Cerebellar cortex (tissue), 1 donor: ENCODE measurements around the gene NLE1.
"Not testable (repeated sequence)": the region's sequence is repeated elsewhere in the genome, so short reads cannot be mapped to it uniquely, and the experiment has no call there.

ENCODE experiments used
- DNase-seq: peaks from one replicate; pipeline ENCODE4 v3.0.0-alpha.2; 2015; ENCODE audit warnings: low spot score

Gene NLE1

DNA sequence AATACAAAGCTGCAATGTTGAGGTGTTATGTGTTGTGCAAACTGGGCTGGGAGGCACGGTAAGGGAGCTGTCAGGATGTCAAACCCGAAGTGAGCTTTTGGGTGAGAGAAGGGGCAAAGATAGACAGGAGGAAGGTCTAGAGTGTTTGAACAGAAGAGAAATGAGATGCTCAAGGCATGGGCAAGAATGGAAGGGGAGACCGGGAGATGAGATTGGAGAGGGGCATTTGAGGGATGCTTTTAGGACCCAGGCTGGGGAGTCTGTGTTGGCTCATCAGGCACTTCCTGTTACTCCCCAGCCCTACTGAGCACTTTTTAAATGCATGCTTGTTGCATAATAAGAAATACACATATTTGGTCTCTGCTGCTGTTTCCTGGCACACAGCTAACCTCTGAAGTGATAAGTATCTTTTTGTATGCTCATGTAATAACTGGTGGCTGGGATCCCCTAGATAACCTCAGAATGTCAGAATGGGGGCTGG, 19.2 kb upstream of the NLE1 start:
- no peak for DNase-seq

DNA sequence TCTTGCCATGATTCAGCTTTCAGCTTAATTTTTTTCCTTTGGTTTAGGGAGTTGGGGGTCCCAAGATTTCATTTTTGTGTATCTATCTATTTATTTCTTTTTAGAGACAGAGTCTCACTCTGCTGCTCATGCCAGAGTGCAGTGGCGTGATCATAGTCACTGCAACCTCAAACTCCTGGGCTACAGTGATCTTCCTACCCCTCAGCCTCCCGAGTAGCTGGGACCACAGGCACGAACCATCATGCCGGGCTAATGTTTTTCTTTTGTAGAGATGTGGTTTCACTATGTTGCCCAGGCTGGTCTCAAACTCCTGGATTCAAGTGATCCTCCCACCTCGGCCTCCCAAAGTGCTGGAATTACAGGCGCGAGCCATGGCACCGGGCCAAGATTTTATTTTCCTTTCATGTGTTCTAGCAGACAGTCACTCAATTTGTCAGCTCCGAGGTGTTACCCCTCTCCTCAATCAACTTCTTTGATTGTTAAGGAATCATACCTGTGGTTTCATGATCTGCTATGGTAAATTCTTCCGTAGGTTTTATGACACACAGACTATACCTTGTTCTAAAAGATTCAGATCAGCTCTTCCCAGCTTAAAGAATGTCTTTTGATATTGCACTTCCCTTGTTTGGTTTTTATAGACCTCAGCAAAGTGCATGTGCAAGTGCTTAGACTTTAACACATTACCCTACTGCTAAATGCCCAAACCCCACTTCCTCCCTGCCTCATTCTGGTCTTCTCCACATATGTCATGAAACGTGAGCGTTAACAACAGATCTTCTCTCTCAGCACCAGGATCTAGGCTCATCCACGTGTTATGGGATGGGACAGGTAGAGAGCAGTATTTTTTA, 18.5 kb upstream of the NLE1 start:
- DNase-seq = no peak

DNA sequence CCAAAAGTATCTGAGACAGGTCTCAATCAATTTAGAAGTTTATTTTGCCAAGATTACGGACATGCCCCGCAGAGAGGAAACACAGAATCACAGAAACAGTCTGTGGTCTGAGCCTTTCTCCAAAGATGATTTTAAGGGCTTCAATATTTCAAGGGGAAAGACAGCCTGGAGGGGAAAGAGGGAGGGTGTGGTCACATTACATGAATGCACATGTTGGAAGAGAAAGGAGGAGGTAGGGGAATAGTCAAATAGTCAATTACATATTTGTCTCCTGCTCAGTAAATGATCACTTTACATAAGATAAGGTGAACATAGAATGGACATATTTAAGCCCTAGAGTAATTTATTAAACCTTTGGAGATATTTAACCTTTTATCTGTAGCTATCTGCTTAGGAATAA, 17.8 kb upstream of the NLE1 start:
- no peak for DNase-seq

DNA sequence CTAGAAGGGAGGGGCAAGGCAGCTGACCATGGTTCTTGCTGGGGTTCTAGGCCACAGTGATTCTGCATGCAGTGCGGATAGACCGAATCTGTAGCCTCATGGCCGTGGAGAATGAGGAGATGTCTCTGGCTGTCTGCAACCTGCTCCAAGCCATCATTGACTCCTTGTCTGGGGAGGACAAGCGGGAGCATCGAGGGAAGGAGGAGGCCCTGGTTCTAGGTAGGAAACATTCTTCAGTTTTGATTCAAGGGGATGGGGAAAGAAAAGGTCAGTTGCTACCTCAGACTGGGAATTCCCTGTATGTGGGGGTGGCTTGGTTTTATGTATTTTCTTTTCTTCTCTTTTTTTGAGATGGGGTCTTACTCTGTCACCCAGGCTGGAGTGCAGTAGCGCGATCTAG, 13.1 kb upstream of the NLE1 start:
- DNase-seq = no peak

DNA sequence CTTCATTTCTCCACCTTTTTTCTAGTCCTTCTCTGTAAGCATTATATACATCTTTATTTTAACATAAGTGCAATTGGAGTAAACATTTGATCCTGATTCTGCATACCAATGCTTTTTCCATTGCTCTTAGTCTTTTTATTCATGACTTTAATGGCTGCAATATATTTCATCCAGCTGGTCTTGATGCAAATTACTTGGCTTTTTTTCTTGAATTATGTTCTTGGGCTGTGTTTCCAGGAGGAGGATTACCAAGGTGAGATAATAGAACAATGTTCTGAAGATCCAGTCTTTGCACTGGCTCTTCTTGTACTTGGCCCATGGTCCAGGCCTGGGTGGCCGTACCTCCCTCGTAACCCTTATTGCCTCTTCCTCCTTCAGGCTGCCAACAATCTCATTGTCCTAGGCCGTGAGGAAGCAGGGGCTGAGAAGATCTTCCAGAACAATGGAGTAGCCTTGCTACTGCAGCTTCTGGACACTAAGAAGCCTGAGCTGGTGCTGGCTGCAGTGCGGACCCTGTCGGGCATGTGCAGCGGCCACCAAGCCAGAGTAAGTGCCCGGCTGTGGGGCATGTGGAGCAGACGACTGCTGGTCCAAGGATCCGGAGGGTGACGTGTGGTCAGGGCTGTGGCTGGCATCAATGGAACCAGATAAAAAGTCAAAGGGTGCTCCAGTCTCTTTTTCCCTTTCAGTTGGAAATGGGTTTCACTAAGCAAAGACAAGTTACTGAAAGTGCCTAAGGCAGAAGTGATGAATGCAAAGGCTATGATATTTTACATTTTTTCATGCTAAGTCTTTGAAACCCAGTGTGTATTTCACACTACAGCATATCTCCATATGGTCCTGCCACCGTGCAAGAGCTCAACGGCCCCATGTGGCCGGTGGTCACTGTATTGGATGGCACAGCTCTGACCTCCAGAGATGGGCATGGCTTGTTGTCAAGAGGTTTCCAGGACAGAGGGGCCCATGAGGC, 12.4 kb upstream of the NLE1 start:
- no peak for DNase-seq

DNA sequence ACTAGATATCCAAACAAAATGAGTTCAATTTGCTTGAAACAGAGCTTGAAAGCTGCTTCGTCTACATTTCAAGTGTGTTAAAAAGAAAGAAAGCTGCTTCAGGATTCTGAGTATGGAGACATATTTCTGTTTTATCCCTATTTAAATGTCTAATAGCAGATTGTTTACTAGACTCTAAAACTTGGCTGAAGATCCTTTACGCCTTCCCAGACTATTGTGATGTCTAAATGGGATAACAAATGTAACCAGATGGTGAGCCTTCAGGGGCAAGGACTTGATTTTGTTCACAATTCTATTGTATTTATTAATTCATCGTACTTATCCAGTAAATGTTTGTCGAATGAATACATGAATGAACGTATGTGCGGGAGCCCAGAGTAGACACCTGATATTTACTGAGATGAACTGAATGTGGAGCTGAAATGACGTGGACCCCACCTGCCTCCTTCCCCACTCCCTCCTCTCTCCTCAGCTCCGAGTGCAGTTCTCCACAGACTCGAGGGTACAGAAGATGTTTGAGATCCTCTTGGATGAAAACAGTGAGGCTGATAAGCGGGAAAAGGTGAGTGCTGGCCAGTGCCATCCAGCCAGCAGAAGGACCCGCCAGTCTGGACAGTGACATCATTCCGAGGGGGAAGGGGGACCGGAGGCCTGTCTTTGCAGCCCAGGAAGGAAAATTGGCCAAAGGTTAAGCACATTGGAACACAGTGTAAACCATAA, 10.5 kb upstream of the NLE1 start:
- DNase-seq = no peak

DNA sequence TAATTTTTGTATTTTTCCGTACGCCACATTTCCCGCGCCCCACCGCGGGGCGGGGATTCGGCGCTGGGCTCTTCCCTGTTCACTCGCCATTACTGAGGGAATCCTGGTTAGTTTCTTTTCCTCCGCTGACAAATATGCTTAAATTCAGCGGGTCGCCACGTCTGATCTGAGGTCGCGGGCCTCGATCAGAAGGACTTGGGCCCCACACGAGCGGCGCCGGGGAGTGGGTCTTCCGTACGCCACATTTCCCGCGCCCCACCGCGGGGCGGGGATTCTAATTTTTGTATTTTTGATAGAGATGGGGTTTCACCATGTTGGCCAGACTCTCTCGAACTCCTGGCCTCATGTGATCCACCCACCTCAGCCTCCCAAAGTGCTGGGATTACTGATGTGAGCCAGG, 9.0 kb upstream of the NLE1 start:
- DNase-seq = not testable (repeated sequence)

DNA sequence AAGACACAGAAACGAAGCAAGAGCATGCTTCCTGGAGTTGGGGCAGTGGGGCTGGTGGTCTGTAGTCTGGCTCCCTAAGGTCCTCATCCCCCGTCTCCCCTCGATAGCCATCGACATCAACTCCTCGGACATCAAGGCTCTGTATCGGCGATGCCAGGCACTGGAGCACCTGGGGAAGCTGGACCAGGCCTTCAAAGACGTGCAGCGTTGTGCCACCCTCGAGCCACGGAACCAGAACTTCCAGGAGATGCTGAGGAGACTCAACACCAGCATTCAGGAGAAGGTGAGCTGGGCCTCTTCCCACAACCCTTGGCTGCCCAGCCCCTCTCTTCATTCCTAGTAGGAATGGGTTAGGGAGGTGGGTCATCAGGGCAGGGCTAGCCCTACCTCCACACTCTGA, 7.8 kb upstream of the NLE1 start:
- no peak for DNase-seq

DNA sequence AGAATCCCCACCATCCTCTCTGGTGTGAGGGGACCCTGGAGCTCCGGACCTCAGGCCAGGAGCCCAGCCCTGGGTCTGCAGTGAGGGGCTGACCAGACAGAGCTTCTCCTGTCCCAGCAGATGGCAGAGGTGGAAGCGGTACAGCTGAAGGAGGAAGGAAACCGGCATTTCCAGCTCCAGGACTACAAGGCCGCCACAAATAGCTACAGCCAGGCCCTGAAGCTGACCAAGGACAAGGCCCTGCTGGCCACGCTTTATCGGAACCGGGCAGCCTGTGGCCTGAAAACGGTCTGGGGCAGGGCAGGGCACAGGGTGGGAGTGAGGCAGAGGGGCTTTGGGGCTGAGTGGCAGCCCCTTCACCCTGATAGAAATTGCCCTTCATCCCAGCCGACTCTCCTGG, 6.0 kb upstream of the NLE1 start:
- DNase-seq = no peak

DNA sequence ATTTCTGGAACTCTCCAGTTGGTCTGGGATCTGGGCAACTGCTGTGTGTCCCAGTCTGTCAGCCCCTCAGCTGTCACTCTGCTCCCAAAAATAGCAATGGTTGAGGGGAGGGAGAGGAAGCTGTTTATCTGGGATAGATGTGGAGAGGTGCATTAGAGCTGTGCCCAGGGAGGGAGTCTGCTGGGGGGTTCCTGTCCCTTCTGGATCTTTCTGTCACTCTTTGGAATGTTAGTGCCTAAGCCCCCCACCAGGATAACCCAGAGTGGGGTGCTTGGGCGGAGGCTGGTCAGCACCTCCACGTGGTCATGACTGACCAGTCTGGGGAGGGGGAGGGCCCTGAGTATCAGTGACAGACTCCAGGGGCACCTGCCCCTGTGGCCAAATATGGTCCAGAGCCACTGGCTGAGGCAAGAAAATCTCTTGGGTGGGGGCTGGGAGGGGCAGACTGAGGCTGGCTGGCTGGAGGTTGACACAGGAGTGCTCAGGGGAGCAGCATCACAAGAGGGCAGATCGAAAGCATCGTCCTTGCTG, 5.3 kb upstream of the NLE1 start, which contains the start of gene UNC45B:
UNC45B (plus strand) TSS at position 443 of the 531 bp plus-strand sequence. CDS start 447 bp downstream, outside the sequence.
- DNase-seq = no peak

DNA sequence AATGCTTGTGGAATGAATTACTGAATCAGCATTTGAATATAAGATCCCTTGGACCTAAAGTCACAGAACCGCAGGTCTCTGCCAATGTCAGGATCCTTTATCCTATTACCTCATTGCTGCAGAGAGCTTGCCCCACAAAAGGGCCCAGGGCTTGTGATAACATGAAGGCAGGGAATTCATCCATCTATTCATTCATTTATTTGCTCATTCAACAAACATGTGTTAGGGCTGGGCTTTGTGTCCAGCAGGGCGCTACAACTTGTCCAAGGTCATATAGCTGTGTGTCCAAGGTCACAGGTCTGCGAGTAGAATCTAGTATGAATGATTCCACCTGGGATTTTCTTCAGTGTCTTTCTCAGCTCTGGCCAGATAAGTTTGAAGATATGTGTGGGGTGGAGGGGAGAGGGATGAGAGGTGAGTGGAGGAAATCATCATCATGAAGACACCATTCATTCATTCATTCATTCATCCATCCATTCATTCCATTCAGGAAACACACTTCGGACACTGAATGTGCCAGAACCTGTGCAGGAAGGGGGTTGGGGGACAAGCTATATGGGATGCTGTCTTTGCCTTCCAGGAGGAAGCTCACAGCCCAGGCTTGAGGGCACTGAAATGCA, 4.2 kb upstream of the NLE1 start:
- DNase-seq = no peak

DNA sequence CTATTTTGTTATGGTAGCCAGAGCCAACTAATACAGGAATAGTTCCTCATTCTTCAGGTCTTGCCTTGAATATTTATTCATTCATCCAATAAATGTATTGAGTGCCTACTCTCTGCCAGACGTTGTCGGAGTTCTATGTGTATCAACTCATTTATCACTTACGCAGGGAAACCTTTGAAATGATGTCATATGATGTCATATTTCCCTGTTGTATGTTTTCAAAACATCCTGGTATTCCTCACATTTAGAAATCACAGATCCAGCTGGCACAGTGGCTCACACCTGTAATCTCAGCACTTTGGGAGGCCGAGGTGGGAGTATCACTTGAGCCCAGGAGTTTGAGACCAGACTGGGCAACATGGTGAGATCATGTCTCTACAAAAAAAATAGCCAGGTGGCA, 2.7 kb upstream of the NLE1 start:
- no peak for DNase-seq

DNA sequence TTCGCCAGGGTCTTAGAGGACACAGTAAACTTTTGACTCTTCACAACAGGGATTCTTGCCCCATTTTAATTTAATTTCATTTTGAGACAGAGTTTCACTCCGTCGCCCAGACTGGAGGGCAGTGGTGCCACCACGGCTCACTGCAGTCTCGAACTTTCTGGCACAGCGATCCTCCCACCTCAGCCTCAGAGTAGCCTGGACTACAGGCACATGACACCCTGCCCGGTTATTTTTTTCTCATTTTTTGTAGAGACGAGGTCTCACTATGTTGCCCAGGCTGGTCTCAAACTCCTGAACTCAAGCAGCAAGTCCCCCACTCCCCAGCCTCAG, 329 bp upstream of the NLE1 start:
- DNase-seq = no peak

DNA sequence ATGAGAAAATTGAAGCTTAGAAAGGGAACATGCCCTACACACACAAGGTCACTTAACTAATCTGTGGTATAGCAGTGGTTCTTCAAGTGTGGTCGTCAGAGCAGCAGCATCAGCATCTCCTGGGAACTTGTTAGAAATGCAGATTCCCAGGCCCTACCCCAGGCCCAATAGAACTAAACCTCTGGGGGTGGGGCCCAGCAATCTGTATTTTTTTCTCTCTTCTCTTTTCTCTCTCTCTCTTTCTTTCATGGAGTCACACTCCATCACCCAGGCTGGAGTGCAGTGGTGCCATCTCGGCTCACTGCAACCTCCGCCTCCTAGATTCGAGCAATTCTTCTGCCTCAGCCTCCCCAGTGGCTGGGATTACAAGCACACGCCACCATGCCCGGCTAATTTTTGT, 3.9 kb downstream of the NLE1 start:
- no peak for DNase-seq

DNA sequence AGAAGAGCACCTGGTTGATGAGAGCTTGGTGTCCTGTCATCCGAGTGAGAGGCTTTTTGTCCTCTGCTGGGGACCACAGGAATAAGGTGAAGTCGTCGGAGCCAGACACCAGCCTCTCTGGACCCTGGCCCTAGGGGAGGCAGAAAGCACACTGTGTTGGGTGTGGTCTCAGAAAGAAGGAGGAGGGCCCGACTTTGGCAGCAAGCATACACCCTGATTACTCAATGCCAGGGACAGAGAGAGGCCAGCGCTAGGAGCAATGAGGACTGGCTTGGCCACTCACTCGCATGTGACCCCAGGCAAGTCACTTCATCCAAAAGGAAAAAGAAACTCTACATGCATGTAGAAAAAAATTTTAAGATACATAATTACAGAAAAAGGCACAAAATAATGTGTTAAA, 6.8 kb downstream of the NLE1 start:
- DNase-seq = no peak

DNA sequence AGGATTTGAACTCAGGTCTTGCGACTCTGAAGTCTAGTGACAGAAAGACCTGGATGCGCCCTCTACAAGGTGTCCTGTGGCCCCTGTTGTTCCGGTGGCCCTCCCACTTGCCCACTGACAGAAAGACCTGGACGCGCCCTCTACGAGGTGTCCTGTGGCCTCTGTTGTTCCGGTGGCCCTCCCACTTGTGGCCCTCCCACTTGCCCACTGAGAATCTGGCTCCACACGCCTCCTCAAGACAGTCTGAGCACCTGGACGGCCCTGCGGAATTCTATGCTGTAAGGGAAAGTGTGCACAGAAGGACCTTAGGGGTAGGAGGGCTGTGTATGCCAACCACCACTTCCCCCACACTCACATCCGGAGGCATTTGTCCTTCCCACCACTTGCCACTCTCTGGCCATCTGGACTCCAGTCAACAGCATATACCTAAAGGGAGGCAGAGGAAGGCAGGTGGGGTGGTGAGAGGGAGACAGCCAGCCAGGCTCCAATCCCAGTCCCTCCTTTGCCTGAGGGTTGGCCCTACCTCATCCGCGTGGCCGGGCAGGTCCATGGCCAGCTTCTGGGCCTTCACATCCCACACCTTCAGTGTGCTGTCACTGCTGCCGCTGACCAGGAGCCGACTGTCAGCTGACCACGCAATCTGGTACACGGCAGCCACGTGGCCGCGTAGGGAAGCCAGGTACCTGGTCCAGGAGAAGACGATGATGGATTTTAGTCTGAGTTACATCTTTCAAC, 9.1 kb downstream of the NLE1 start:
- no peak for DNase-seq

DNA sequence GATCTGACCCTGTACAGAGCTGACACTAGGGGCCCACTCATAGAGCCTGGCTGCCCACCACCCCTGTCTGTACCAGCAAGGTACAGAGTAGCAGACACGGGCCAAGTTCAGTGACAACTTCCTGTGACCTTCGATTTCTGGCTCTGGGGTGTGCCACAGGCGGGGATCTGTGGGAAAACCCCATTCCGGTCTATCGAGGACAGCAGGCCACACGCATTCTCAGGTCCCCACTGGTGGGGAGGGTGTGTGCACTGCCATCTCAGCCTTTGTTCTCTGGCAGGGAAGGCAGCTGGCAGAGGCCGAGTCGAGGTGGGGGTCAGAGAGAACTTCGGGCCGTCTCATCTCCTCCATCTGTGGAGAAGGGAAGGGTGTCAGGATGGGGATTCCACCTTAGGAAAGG, 10.0 kb downstream of the NLE1 start:
- DNase-seq = no peak

DNA sequence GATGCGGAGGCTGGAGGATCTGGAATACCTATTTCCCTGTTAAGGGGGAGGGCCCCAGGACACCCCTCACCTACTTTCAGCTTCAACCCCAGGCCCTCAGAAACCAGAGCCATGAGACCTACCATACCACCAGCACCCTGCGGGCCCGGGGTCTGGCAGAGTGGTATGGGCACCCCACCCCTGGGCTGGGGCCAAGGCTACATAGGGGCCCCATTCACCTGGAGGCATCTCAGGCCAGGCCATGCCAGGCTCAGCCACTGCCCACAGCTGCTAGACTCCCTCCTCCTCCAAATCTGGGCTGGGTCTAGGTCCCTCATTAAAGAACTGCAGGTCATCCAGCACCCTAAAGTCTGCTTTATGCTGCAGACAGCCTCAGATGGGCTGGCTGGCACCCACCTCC, 11.7 kb downstream of the NLE1 start:
- DNase-seq = no peak

DNA sequence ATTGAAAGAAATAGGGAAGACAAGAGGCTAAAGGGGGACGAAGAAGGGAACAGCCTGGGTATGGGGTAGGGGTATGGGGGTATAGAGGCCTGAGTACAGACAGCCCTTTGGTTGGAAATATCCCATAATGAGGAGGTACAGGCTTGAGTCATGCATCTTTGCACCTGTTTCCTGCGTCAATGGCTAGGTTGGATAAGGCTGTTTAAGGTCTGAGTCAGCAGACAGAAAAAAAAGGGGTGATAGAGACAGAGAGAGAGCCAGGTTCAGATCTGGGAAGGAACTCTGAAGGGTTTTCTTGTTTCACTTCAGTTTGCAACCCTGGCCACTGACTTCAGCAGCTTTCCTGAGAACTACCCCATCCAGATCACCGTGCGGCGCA, 12.1 kb downstream of the NLE1 start:
- no peak for DNase-seq

DNA sequence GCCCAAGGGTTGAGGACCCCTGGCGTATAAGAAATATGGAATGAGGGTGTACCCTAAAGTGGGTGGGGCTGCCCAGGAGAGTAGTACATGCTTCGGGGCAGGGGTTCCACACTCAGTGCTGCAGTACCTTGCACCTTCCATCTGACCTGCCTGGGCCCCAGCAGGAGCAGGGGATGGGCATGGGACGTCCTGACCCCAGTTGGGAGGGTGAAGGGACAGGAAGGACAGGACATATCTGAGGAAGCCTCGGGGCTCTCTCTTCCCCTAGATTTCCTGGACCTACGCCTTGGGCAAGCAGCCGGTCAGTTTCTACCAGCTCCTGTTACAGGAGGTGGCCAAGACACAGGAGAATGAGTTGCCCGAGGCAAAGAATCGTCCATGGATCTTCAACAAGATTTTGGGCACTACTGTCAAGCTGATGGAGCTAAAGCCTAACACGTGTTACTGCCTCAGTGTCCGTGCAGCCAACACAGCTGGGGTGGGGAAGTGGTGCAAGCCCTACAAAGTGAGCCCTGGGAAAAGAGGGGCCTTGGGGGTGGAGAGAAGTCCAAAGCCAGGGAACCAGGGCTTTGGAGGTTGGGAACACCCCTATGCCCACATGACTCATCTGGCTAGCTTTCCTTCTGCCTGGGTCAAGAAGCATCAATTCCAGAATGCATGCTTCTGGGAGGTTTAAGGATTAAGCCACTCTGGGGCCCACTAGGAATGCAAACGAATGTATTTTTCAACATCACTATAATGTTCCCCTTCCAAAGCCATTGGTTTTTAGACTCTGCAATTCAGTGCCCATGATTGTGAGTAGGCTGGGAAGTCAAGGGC, 12.7 kb downstream of the NLE1 start:
- DNase-seq = no peak
